GM21360 (cell line): Measurements from ENCODE around the gene CPM.
"Not testable (repeated sequence)": the region's sequence is repeated elsewhere in the genome, so short reads cannot be mapped to it uniquely, and the experiment has no call there.

Experiments used
- ATAC-seq: cut with Tn5 transposase; IDR thresholded peaks from one replicate; pipeline ENCODE4 v1.9.1; 2021; ENCODE audit warnings: mild to moderate bottlenecking, moderate library complexity; ENCODE audit not compliant: unreplicated experiment

Gene CPM

DNA sequence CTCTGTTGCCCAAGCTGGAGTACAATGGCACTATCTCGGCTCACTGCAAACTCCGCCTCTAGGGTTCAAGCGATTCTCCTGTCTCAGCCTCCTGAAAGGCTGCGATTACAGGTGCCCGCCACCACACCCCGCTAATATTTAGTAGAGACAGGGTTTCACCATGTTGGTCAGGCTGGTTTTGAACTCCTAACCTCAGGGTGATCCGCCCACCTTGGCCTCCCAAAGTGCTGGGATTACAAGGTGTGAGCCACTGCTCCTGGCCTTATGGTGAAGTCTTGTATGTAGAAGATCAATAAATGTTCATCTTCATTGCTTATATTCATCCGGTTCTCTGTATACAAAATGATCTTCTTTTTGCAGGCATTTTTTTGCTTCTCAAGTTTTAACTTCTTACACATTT lies 77.2 kb downstream of the CPM start:
- no peak for ATAC-seq

DNA sequence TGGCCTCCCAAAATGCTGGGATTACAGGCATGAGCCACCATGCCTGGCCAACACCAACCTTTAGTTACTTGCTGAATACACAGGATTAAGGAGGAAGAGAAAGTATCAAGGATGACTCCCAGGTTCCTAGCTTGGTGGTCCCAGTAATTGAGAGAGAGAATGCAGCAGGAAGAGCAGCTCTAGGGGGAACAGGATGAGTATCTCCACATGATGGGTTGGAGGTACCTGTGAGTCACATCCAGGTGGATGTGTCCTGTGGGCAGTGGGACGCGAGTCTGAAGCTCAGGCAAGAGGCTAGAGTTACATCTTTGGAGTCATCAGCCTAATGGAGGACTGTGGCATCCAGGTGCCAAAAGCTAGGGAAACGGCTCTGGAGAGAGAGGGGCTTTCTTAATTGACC lies 77.9 kb downstream of the CPM start:
- ATAC-seq = no peak

DNA sequence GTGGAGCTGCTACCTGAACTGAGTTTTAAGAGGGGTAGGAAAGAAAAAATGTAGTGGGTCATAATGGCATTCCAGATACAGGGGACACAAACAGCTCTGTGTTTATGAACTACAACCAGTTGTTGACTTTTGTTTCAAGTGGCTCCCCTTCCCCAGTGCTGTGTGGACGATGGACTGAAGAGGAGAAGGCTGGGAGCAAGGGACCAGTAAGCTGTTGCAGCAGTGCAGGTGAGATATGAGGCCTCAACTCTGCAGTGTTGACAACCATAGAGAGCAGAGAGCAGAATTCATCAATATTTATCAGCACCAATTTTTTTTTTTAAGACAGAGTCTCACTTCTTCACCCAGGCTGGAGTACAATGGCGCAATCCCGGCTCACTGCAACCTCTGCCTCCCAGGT lies 78.4 kb downstream of the CPM start:
- no peak for ATAC-seq

DNA sequence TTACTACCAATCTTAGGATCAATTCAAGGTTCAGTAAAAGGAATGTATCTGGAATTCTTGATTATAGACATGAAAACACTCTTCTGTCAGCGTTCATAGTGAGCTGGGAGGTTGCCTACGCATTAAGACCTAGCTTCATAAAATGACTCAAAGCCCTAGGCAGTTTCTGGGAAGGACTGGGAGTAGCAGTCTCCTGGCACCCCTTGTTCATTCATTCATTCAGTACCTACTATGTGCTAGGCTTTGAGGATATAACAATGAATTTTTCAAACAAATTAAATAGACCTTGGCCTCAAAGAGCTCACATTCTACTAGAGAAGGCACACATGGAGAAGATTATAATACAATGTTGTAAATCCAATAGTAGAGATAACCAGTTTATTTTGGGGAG lies 78.9 kb downstream of the CPM start:
- no peak for ATAC-seq

DNA sequence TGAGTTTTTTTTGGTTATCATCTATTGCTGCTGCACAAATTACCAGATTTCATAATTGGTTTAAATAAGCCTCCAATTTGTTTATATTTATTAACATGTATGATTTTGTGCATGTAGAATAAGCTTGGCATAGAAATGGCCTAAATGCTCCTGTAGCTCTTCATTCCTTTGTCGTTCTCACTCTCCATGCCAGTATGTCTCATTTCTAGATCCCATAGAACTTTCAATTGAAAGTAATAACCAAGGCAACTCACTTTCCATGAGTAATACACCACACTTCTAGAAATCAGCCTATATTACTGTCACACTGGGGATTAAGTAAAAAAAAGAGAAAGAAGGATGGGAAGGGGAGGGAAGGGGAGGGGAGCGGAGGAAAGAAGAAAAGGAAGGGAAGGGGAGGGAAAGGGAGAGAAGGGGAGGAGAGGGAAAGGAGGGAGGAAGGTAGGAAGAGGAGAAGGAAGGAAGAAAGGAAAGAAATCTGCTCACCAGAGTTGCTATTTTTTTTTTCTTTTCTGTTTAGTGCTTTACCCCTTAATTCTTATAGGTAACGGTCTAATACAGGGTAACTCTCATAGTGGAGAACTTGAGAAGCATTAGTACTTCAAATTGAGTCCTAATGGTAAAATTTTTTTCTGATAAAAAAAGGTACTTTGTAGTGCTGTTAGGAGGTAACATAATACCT lies 79.4 kb downstream of the CPM start:
- ATAC-seq = no peak

DNA sequence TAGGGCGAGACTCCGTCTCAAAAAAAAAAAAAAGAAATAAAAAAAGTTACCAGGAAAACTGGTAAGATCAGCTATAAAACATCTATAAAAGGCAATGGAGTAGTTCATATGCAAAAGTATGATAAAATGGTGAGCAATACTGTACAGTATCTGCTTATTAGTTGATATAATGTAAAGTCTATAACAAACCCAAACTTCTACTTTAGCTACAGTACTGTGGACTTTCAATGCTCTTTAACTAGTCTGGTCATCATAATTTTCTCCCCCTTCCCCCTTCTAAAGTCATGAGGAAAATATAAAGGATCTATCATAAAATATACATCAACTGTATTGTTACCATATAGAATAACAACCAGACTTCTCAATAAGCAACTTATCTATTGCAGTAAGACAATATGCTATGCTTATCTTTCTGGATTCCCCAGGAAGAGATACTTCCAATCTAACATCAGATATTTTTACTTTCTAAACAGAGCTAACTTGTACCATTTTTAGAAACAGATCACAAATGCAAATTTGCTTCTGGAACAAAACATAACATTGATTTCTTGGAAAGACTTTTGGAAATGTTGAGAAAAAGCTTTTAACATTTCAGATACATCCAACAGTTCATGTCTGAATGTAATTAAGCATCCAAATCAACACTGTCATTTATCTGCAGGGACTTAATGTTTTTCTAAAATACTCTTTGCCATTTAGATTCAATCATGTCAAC lies 81.2 kb downstream of the CPM start:
- no peak for ATAC-seq

DNA sequence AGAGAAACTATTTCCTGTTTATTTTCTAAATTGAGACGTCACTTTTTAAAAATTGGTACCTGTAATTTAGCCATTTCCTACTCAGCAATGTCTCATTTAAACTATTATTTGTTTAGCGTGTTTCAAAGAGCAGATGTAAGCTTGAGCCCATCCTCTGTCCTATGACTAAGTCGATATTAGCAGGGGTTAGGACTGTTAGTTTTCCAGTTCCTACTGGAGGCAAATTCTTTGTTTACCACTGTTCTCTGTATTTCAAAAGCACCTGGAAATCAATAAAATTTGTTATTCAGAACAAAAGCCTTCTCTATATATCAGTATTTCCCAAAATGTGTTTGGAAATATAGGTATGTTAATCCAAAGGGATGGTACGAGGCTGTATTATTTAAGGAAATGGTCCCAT lies 82.6 kb downstream of the CPM start:
- no peak for ATAC-seq

DNA sequence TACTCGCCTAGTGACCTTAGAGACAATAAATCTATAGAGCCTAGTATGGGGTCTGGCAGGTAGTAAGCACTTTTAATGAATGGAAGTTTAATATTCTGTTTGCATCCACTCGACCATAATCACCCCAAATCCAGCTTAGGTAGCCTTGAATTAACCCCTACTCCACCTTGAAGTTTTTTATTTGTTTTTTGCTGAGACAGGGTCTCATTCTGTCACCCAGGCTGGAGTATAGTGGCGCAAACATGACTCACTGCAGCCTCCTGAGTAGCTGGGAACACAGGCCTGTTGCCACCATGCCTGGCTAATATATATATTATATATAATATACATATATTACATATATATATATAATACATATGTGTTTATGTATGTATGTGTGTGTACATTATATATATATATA lies 86.2 kb downstream of the CPM start:
- no peak for ATAC-seq

DNA sequence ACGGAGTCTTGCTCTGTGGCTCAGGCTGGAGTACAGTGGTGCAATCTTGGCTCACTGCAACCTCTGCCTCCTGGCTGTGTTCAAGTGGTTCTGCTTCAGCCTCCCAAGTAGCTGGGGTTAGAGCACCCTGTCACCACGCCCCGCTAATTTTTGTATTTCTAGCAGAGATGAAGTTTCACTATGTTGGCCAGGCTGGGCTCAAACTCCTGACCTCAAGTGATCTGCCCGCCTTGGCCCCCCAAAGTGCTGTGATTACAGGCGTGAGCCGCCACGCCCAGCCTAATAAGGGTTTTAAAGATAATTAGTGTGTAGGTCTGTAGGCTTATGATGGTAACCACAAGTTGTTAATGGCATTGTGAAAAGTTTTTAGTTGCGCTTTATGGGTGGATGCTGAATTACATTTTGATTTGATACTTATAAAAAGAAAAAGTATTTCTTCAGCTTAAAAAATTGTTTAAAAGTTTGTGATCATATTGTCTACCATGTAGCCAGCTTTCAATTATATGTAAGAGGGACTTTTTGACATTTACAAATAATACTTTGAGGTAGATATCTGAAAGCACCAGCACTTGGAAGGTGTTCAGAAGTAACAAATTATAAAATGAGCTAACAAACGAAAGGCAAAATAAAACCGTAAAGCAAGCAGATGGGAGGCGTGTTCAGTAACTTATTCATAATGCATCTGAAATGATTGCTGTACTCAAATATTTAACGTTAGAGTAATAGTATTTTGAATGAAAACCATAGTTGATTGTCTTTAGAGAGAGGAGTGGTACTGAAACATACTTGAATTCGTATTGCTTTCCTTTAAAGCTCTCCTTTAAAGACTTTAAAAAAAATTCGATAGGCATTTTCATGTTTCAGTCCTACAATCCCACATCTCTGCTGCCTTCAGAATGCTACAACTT lies 87.9 kb downstream of the CPM start:
- ATAC-seq = no peak

DNA sequence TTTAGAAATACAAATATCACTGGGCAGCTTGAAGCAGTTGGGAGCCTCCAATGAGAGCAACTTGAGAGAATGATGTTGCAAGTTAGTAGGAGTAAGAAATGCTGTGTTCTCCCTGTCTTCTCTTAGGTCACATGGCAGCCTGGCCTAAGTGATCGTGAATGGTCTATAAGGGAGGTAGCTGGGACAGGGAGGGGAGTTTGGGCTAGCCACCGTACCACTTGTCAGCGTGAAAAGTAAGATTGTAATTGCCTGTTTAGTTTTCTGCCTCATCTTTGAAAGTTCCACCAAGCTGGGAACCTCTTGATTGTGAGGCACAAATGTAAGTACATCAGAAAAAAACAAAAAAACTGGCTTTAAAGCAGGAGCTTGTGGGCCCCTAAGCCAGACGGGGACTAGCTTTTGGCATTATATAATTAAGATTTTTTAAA lies 88.6 kb downstream of the CPM start:
- no peak for ATAC-seq

DNA sequence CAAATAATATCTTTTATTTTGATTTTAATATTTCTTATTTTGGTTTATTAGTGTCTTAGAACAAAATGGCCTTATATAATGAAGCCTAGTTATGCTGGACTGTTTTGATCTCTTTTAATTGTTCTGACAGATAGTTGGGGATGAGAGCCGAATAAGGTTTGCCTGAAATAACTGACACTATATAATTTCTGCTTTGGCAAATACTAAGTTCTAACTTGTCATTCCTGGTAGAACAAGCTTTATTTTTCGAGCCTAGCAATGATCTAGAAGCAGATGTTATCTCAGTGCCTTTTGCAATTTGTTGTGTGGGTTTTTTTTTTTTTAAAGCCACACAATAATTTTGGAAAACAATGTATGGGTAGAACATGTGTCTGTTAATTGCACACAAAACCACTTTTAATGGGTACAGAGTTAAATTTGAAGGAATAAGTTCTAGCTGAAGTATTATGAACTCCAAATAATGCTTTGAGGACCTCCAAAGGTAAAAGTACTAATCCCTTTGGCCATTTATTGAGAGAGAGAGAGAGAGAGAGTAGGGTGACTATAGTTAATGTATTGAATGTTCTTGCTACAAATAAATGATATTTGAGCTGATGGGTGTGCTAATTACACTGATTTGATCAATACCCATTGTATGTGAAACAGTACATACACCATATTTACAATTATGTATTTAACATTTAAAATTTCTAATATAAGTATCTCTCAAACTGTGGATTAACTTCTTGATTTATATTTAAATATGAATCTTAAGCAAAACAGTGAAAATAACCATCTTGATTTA lies 90.0 kb downstream of the CPM start:
- ATAC-seq = no peak

DNA sequence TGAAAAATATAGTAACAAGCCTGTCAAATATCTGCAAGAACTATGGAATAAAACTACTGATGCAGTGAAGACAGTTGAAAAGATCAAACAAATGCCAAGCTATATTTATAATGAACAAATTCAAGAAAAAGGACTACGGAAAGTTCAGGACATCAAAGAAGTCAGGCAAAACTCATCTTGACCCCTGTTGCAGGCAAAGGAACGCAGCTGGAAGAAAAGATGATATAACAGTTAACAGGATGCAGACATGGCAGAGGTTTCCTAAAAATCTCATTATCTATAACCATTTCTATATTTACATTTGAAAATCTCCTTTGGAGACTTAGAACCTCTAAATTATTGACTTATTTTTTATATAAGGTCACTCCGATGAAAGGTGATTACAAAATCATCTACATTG lies 90.8 kb downstream of the CPM start:
- no peak for ATAC-seq

DNA sequence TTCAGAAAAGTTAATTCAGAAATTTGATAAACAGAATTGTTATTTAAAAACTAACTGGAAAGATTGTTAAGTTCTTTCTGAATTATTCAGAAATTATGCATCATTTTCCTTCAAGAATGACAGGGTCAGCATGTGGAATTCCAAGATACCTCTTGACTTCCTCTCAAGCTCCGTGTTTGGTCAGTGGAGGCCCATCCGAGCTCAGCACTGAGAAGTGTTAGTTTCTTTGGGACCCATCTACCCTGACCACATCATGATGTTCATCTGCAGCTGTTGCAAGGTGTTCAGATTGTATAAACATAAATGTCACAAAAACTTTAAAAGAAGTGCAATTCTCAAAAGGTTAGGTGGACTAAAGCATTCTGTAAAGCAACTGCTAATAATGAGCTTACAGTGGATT lies 91.3 kb downstream of the CPM start:
- ATAC-seq = no peak

DNA sequence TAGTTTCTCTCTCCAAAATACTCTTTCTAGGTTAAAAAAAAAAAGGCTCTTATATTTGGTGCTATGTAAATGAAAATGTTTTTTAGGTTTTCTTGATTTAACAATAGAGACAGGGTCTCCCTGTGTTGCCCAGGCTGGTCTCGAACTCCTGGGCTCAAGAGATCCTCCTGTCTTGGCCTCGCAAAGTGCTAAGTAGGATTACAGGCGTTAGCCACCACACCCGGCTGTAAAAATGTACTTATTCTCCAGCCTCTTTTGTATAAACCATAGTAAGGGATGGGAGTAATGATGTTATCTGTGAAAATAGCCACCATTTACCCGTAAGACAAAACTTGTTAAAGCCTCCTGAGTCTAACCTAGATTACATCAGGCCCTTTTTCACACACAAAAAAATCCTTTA lies 91.8 kb downstream of the CPM start:
- not testable (repeated sequence) for ATAC-seq

DNA sequence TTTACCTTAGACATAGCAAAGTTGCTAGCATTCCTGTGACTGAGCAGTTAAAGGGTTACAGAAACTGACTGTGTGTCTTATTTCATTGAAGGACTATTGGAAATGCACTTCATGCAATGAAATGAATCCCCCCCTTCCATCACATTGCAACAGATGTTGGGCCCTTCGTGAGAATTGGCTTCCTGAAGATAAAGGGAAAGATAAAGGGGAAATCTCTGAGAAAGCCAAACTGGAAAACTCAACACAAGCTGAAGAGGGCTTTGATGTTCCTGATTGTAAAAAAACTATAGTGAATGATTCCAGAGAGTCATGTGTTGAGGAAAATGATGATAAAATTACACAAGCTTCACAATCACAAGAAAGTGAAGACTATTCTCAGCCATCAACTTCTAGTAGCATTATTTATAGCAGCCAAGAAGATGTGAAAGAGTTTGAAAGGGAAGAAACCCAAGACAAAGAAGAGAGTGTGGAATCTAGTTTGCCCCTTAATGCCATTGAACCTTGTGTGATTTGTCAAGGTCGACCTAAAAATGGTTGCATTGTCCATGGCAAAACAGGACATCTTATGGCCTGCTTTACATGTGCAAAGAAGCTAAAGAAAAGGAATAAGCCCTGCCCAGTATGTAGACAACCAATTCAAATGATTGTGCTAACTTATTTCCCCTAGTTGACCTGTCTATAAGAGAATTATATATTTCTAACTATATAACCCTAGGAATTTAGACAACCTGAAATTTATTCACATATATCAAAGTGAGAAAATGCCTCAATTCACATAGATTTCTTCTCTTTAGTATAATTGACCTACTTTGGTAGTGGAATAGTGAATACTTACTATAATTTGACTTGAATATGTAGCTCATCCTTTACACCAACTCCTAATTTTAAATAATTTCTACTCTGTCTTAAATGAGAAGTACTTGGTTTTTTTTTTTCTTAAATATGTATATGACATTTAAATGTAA lies 93.5 kb downstream of the CPM start:
- ATAC-seq = no peak

DNA sequence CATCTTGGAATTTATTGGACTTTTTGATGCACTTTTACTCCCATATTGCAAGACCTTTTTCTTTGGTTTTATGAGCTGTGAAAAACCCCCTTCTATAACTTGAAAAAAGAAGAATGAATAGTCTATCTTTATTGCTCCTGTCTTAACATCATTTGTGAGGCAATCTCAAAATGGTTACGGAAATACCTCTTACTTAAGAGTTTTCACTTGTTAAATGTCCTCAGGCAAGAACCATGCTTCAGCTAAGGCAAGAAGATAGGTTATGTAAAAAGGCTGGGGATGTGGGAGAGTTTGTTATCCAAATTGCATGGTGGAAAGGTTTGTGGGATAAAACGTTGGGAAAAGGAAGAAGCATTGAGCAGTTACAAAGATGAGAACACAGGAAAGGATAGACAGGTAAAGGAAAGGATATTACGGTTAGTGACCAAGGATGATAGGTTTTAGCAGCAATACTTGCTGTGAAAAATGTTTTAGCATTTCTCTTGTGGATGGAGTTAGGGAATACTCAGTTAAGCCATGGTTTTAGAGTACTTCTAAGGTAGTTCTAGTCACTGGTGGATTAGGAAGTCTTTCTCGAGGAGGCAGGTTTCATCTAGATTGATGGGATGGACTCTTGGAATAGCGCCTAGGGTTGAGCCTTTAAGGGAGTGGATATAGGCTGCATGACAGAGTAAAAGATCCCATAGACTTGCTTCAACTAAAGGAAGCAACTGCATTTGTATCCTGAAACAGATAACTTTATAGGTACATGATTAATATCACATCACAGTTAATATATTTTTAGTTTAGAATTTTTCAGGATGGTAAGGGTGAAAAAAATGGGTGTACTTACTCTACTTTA lies 94.7 kb downstream of the CPM start:
- ATAC-seq = no peak

DNA sequence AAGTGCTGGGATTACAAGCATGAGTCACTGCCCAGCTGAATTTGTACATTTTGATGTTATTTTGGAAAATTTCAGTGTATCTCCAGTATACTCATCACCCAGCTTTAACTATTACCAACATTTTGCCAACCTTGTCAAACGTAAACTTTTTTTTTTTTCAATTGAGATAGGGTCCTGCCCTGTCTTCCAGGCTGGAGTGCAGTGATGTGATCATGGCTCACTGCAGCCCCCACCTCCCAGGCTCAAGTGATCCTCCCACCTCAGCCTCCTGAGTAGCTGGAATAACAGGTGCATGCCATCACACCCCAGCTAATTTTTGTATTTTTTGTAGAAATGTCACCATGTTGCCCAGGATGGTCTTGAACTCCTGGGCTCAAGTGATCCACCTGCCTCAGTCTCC lies 95.8 kb downstream of the CPM start:
- no peak for ATAC-seq

DNA sequence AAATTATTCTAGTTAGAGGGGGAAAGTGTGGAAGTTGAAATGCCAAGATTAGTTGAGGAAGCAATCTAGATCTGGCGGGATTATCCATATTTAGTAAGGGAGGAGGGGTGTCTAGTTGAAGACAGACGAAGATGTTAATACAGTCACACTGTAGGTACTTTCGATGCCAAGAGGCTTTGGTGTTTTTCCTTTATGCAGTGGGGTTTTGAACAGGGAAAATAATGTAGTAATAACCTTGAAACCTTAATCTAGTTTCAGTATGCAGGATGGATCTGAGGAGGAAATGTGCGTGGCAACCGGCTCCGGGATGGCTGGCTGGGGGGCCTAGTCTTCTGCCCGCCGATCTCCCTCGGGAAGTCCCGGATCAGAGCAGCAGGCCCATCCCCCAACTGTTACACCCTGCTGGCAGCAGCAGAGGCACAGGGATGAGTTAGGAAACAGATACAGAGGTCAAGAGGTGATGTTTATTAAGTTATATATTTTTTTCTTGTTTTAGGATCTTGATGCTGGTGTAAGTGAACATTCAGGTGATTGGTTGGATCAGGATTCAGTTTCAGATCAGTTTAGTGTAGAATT lies 97.5 kb downstream of the CPM start:
- no peak for ATAC-seq

DNA sequence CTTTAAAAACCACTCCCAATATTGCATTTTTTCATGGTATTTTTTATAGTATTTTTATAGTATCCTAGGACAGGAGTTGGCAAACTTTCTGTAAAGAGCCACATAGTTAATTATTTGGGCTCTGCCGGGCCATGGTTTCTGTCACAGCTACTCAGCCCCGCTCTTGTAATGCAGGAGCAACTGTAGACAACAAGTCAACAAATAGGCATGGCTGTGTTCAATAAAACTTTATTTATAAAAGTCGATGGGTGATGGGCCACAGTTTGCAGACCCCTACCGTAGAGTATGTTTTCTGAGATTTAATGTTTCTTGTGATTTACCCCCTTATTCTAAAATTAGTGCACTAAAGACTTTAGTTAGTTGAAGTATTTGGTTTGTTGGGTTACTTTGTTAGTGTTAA lies 99.5 kb downstream of the CPM start:
- ATAC-seq = no peak
